NCI-H345 (cell line): ENCODE measurements around the gene SHROOM2.

Source experiments
- DNase-seq: peaks from one replicate; lab custom pipeline; 2025; lab: John Stamatoyannopoulos, UW

Gene SHROOM2

GRCh38 chrX:9897761-9898161, 111.5 kb downstream of the SHROOM2 start:
- no peak for DNase-seq

- DNase-seq, result no peak
Measured at GRCh38 chrX:9899640-9900111, 113.4 kb downstream of the SHROOM2 start.

GRCh38 chrX:9902656-9903055, 116.4 kb downstream of the SHROOM2 start:
- DNase-seq, result no peak

- no peak for DNase-seq
Measured at GRCh38 chrX:9903146-9903545, 116.9 kb downstream of the SHROOM2 start.

GRCh38 chrX:9905288-9905687, 119.1 kb downstream of the SHROOM2 start:
- no peak for DNase-seq

GRCh38 chrX:9905721-9906120, 119.5 kb downstream of the SHROOM2 start:
- no peak for DNase-seq

- no peak for DNase-seq
Measured at GRCh38 chrX:9906919-9907318, 120.7 kb downstream of the SHROOM2 start.

GRCh38 chrX:9907645-9908387, 121.6 kb downstream of the SHROOM2 start:
- DNase-seq, result no peak

- DNase-seq, result no peak
Measured at GRCh38 chrX:9909254-9909653, 123.0 kb downstream of the SHROOM2 start.

- DNase-seq, result no peak
Measured at GRCh38 chrX:9911487-9911886, 125.3 kb downstream of the SHROOM2 start.

GRCh38 chrX:9912351-9913145, 126.3 kb downstream of the SHROOM2 start:
- peak; percentile 54 for DNase-seq

GRCh38 chrX:9913146-9913433, 126.9 kb downstream of the SHROOM2 start:
- no peak for DNase-seq

- DNase-seq, result no peak
Measured at GRCh38 chrX:9917861-9918260, 131.6 kb downstream of the SHROOM2 start.

- DNase-seq, result no peak
Measured at GRCh38 chrX:9919632-9920172, 133.5 kb downstream of the SHROOM2 start.

- DNase-seq, result no peak
Measured at GRCh38 chrX:9921407-9921806, 135.2 kb downstream of the SHROOM2 start.

GRCh38 chrX:9923357-9923756, 137.1 kb downstream of the SHROOM2 start:
- DNase-seq, result no peak

- DNase-seq, result no peak
Measured at GRCh38 chrX:9926002-9926401, 139.8 kb downstream of the SHROOM2 start.

- DNase-seq, result peak; percentile 82
Measured at GRCh38 chrX:9927698-9928482, 141.7 kb downstream of the SHROOM2 start.

- no peak for DNase-seq
Measured at GRCh38 chrX:9935436-9935835, 149.2 kb downstream of the SHROOM2 start.

- DNase-seq, result no peak
Measured at GRCh38 chrX:9937761-9938160, 151.5 kb downstream of the SHROOM2 start.

- DNase-seq, result no peak
Measured at GRCh38 chrX:9938516-9938915, 152.3 kb downstream of the SHROOM2 start.

GRCh38 chrX:9940421-9940820, 154.2 kb downstream of the SHROOM2 start:
- no peak for DNase-seq
